ENCODE results near the gene MED22.
A peak's percentile ranks its signal among the peaks of the same experiment; 100 is the strongest.
"Not testable (repeated sequence)": the region's sequence is repeated elsewhere in the genome, so short reads cannot be mapped to it uniquely, and the experiment has no call there.

The MED22 gene

DNA sequence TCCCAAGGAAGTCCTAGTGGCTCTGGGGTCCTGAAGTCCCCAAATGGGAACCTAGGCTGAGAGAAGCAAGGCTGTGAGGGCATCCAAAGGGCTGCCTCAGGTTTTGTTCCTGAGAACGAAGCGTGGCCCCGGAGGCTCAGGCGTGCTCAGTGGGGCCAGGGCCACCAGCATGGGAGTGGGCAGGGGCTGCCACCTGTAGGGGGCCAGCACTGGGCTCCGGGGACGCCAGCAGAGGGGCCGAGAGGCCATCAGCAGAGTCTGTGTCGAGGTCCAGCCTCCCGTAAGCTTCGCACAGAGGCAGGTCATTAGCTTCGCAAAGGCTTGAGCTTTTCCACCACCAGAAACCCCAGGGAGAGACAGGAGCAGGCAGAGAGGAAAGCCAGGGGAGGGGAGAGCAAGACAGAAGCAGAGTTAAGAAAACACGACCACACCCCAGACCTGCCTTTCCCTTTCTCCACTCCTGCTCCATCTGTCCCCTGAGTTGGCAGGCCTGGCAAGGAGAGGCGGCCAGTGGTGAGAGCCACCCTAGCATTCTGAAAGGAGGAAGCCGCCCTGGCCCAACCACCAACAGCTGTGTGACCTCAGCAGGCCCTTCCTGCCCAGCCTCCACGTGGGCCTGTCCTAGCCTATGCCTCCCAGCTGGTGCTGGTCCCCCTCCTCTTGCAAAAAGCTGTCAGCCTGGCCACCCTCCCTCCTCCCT, 6.4 kb downstream of the MED22 start:
- H3K4me3 Mint-ChIP-seq: no peak overlapping the region
- H3K27ac Mint-ChIP-seq: peak overlapping the region; percentile 73
- ATAC-seq (no peak), DNase-seq (no peak)
- no peaks in the 10 kb centered on the region for H3K9me3 Mint-ChIP-seq
- H3K4me1 Mint-ChIP-seq: peaks cover 41% of the 10 kb centered on the region
- H3K36me3 Mint-ChIP-seq (ENCODE audit: low read depth): peaks cover 40% of the 10 kb centered on the region
- no peaks in the 10 kb centered on the region for H3K27me3 Mint-ChIP-seq

DNA sequence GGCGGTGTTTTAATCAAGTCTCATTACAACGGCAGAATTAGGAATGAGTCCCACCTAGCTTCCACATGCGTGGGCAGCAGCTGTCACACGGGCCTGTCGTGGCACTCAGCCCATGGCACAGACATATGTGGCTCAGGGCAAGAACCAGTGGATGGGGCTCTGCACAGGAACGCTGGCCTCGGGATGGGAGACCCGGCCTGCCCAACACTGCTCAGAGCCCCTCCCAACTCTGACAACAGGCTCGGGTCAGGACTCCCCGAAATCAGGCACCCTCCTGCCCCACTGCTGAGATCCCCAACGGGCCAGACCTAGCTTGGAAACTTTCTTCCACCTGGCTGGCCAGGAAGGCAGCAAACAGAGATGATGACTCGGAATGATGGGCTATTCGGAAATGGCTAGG, 7.0 kb downstream of the MED22 start:
- ATAC-seq (no peak), DNase-seq (no peak)
- H3K4me3 Mint-ChIP-seq: no peak overlapping the region
- H3K4me1 Mint-ChIP-seq: peaks cover 38% of the 10 kb centered on the region
- H3K9me3 Mint-ChIP-seq: no peaks in the 10 kb centered on the region
- peak overlapping the region; percentile 52 for H3K27ac Mint-ChIP-seq
- no peaks in the 10 kb centered on the region for H3K27me3 Mint-ChIP-seq
- peaks cover 43% of the 10 kb centered on the region for H3K36me3 Mint-ChIP-seq (ENCODE audit: low read depth)

DNA sequence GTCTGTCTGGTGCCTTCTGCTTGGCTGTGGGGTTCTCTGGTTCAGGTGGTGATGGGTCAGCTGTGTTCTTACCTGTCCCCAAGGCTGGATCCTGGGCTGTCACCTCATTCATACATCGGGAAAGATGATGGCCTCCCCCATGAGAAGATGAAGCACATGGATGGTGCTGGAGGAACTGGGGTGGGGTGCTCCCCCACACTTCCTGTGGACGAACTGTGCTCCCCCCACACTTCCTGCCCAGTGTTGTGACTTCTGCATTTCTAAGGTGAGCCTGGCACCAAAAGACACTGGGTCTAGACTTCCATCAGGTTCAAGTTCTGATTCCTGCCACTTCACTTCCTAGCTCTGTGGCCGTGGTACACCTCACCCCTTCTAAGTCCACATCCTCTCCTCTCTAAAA, 7.7 kb downstream of the MED22 start:
- Mint-ChIP-seq H3K4me3 (no peak overlapping the region), H3K36me3 (ENCODE audit: low read depth) (peaks cover 47% of the 10 kb centered on the region), H3K27me3 (no peaks in the 10 kb centered on the region), H3K9me3 (no peaks in the 10 kb centered on the region), H3K4me1 (peaks cover 40% of the 10 kb centered on the region), H3K27ac (peak overlapping the region; percentile 52)
- no peak for ATAC-seq
- no peak for DNase-seq

DNA sequence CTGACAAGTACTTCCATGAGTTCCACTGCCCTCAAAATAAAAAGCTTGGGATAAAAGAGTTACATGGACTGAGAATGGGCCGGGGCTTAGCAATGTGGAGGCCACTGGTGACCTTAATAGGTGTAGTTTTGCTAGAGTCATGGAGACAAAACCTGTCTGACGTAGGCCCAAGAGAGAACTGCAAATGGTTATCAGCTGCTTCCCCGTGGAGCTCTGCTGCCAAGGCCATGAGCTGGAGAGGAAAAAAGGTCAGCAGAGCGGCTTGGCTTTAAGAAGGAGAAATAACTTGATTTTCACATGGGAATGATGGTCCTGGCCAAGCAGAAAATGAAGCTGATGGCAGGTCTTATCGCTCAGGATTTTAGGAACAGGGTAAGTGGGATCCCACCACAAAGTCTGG, 8.3 kb downstream of the MED22 start:
- Mint-ChIP-seq H3K4me1 (peaks cover 45% of the 10 kb centered on the region), H3K27ac (peak overlapping the region; percentile 52), H3K27me3 (no peaks in the 10 kb centered on the region), H3K36me3 (ENCODE audit: low read depth) (peaks cover 50% of the 10 kb centered on the region), H3K9me3 (no peaks in the 10 kb centered on the region), H3K4me3 (no peak overlapping the region)
- DNase-seq (no peak), ATAC-seq (no peak)

DNA sequence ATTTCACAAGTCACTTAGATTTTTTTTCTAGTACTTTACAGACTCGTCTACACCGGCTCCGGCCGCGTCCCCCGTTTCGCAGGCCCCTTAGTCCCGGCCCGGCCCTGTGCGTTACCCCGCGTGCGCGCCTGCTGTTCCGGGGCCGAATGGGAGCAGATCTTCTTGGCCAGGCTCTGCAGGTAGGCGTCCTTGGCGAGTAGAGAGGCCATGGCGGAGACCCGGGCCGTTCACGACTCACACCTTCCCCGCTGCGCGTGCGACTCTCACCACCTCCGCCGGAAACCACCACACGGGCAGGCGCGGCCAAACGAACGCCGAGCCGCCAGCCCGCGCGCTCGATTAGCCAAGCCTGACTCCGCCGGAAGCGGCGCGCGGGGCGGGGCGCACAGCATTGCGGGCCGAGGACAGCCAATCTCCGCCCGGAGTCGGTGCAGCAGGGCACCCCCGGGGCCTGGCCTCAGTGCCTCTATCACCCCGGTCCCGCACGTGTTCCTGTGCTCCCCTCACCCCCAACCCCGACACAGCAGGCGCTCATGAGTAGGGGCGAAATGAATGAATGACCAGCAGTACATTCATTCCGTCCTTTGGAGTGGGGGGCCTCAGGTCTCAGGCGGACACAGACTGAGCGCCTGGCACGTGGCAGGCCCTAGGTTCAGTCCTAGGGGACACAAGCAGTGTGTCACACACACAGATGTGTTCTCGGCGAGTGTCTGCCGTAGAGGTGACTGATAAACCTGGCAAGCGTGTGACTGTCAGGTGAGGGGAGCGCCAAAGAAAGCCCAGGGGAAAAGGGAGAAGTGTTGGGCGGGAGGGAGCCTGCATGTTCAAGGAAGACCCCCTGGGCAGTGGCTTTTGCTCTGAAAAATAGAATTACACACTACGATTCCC, 11.8 kb downstream of the MED22 start, which contains the start of gene SURF6:
SURF6 (minus strand) TSS at position 265 of the 888 bp plus-strand sequence; CDS start at position 209, 56 bp downstream.
- H3K27ac Mint-ChIP-seq: peak within 1 kb of the TSS; percentile 95
- peaks cover 49% of the 10 kb centered on the region for H3K4me1 Mint-ChIP-seq
- H3K27me3 Mint-ChIP-seq: no peaks in the 10 kb centered on the region
- H3K9me3 Mint-ChIP-seq: no peaks in the 10 kb centered on the region
- H3K36me3 Mint-ChIP-seq (ENCODE audit: low read depth): peaks cover 65% of the 10 kb centered on the region
- DNase-seq (peak; percentile 95), ATAC-seq (peak; percentile 97)
- H3K4me3 Mint-ChIP-seq: peak within 1 kb of the TSS; percentile 95

DNA sequence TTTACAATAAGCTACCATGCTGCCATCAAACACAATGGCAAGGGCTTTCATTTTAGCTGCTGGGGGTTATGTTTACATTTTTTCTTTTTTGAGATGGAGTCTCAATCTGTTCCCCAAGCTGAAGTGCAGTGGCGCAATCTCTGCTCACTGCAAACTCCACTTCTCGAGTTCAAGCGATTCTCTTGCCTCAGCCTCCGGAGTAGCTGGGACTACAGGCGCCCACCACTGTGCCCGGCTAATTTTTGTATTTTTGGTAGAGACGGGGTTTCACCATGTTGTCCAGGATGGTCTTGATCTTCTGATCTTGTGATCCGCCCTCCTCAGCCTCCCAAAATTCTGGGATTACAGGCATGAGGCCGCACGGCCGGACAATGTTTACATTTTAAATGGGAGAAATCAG, 13.0 kb downstream of the MED22 start:
- H3K36me3 Mint-ChIP-seq (ENCODE audit: low read depth): peaks cover 61% of the 10 kb centered on the region
- H3K27ac Mint-ChIP-seq: peak overlapping the region; percentile 95
- H3K4me3 Mint-ChIP-seq: peak overlapping the region; percentile 95
- not testable (repeated sequence) for H3K27me3 Mint-ChIP-seq, ATAC-seq, DNase-seq, H3K9me3 Mint-ChIP-seq
- peaks cover 41% of the 10 kb centered on the region for H3K4me1 Mint-ChIP-seq

DNA sequence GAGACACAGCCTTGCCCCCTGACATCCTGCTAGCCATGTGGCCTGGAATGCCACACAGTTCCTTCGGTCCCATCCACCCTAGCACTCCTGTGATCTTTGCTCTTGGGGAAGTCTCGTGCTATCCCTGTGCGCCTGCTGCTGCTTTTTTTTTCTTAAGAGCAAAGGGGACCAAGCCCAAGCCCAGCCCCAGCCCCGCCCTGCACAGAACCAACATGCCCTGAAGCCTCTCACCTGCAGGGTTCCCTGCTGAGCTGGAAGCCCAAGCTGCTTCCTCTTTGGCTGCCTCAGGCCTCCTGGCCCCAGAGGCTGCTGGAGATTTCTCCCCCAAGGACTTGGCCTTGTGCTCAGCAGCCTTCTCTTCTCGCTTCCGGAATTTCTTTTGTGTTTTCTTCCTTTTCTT, 13.8 kb downstream of the MED22 start:
- H3K4me1 Mint-ChIP-seq: peaks cover 36% of the 10 kb centered on the region
- peak overlapping the region; percentile 95 for H3K27ac Mint-ChIP-seq
- peaks cover 57% of the 10 kb centered on the region for H3K36me3 Mint-ChIP-seq (ENCODE audit: low read depth)
- DNase-seq: no peak
- H3K9me3 Mint-ChIP-seq: no peaks in the 10 kb centered on the region
- peak overlapping the region; percentile 95 for H3K4me3 Mint-ChIP-seq
- ATAC-seq: no peak
- H3K27me3 Mint-ChIP-seq: no peaks in the 10 kb centered on the region

DNA sequence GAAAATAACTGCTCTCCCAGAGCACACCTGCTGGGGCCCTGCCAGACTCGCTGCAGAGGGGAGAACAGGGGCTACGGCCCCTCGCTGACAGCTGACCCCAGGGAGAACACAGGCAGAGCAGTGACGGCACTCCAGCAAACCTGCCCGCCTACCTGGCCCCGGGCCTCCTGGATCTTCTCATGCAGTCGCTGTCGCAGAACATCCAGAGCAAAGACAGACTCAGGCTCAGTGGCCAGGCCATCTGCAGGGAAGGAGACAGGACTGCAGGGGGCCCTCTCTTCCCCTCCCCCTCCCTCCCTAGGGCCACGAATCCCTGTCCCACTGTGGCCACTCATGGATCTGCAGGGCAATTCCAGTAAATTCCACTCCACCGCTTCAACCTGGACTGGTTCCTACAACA, 14.4 kb downstream of the MED22 start:
- peaks cover 56% of the 10 kb centered on the region for H3K36me3 Mint-ChIP-seq (ENCODE audit: low read depth)
- H3K27ac Mint-ChIP-seq: peak overlapping the region; percentile 95
- ATAC-seq (no peak), DNase-seq (no peak)
- H3K27me3 Mint-ChIP-seq: no peaks in the 10 kb centered on the region
- H3K4me1 Mint-ChIP-seq: peaks cover 36% of the 10 kb centered on the region
- no peaks in the 10 kb centered on the region for H3K9me3 Mint-ChIP-seq
- H3K4me3 Mint-ChIP-seq: peak overlapping the region; percentile 95

DNA sequence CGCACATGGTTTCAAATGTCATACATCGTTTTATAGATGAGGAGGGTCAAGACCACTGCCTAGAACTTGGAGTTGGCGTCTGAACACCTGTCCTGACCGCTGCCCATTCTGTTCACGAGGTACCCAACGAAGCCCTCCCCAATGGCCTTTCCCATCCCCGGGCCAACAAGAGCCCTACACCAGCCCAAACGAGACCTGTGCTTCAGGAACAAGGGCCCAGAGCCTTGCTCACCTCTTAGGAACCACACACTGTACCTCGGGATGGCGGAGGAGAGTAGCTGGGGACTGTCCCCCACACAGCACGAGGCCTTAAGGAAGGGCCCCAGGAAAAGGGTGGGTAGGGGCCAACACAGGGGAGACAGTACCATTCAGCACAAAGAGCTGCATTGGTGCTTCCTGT, 14.9 kb downstream of the MED22 start:
- no peak for ATAC-seq

DNA sequence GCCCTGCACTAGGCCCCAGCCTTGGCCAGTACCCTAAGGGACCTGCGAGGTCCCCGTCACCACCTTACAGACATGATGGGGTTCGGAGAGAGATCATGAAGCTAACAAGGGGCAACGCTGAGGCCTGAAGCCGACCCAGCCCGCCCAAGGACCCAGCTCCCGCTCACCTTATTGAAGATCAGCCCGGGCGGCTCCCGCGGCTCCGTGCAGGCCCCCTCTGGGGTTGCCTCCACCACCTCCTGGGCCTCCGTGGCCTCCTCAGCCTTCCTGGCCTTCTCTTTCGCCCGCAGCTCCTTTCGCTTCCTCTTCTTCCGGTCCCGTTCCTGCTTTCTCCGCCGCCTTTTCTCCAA, 15.6 kb downstream of the MED22 start:
- Mint-ChIP-seq H3K27me3 (no peaks in the 10 kb centered on the region), H3K36me3 (ENCODE audit: low read depth) (peaks cover 52% of the 10 kb centered on the region), H3K4me1 (peaks cover 34% of the 10 kb centered on the region), H3K4me3 (no peak overlapping the region), H3K27ac (no peak overlapping the region), H3K9me3 (no peaks in the 10 kb centered on the region)
- ATAC-seq: no peak
- DNase-seq: no peak

More for the DNA sequence above, 14.9 kb downstream of the MED22 start:
- Mint-ChIP-seq H3K36me3 (ENCODE audit: low read depth) (peaks cover 55% of the 10 kb centered on the region), H3K4me3 (no peak overlapping the region), H3K27ac (no peak overlapping the region), H3K4me1 (peaks cover 36% of the 10 kb centered on the region), H3K27me3 (no peaks in the 10 kb centered on the region), H3K9me3 (no peaks in the 10 kb centered on the region)
- no peak for DNase-seq

DNA sequence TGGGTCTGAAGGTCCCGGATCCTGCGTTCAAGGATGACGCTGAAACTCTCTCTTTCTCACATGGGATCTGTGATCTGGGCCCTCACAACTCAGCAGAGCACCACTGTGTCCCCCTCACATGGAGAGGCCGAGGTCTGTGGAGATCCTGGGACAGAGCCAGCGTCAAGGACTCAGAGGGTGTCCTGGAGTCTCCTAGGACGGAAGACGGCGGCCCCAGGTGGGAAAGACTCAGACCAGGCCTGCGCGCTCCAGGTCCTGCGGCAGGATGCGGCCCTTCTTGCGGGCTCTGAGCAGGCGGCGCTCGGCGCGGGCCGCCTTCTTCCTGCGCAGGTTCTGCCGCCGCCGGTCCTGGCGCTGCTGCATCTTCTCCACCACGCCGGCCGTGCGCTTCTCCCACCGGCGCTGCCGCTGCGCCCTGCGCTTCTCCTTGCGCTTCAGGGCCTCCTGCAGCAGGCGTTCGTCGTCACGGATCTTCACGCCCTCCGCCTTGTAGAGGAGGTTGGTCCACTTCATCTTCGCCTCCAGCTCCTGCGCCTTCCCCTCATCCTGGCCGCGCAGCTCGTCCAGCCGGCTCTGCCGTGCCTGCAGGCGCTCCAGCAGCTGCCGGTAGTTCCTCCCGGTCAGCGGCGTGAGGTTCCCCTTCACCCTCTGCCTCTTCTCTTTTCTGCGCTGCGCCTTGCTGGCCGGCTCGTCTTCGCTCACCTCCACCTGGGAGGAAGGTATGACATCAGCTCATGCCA, 16.1 kb downstream of the MED22 start:
- DNase-seq (no peak), ATAC-seq (no peak)
- Mint-ChIP-seq H3K27me3 (no peaks in the 10 kb centered on the region), H3K4me3 (no peak overlapping the region), H3K27ac (no peak overlapping the region), H3K36me3 (ENCODE audit: low read depth) (peaks cover 52% of the 10 kb centered on the region), H3K9me3 (no peaks in the 10 kb centered on the region), H3K4me1 (peaks cover 29% of the 10 kb centered on the region)

DNA sequence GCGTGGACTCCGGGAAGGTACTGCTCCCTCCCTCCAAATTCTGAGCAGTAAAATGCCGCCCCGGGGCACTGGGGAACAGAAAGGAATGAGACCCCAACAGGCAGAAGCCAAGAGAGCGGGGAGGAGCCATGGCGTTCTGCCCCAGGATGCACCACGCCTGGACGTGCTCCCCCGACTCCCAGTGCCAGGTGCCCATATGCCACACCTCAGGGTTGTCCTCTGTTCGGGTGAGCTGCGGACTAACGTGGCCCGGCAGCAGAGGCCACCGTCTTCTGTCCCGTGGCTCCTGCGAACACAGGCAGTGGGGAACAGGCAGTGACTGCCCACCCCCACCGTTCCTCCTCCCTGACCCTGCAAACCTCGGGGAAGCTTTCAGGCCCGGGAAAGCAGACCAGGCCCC, 16.7 kb downstream of the MED22 start:
- Mint-ChIP-seq H3K27ac (peak overlapping the region; percentile 0), H3K36me3 (ENCODE audit: low read depth) (peaks cover 47% of the 10 kb centered on the region), H3K9me3 (no peaks in the 10 kb centered on the region), H3K4me3 (no peak overlapping the region), H3K27me3 (no peaks in the 10 kb centered on the region), H3K4me1 (peaks cover 23% of the 10 kb centered on the region)
- DNase-seq (no peak), ATAC-seq (no peak)

DNA sequence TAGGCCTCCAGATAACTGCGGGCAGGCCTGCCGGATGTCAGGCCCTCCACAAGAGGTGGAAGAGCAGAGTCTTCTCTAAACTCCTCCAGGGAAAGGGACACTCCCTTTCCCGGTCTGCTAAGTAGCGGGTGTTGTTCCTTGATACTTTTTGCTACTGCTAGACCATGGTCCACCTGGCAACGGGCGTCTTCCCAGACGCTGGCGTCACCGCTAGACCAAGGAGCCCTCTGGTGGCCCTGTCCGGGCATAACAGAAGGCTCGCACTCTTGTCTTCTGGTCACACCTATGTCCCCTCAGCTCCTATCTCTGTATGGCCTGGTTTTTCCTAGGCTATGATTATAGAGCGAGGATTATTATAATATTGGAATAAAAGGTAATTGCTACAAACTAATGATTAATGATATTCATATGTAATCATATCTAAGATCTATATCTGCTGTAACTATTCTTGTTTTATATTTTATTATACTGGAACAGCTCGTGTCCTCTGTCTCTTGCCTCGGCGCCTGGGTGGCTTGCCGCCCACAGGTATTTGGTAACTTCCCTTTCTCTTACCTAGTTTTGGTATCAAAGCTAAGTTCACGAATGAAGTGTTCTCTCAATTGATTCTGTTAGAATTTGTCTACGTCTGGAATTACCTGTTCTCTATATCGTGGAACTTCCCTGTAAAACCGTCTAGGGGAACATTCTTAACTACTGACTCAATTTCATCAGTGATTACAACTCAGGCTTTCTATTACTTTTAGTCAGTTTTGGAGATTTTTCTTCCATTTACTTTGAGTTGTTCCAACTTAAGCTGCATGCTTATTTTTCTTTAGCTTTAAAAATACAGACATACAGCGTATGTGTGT, 18.4 kb downstream of the MED22 start:
- not testable (repeated sequence) for H3K27me3 Mint-ChIP-seq

More for the DNA sequence above, 18.4 kb downstream of the MED22 start:
- ATAC-seq, H3K9me3 Mint-ChIP-seq, DNase-seq, H3K4me3 Mint-ChIP-seq, H3K27ac Mint-ChIP-seq: not testable (repeated sequence)
- peaks cover 35% of the 10 kb centered on the region for H3K36me3 Mint-ChIP-seq (ENCODE audit: low read depth)
- H3K4me1 Mint-ChIP-seq: peaks cover 15% of the 10 kb centered on the region
